ENCODE measurements around the gene DAAM2.

DNA sequence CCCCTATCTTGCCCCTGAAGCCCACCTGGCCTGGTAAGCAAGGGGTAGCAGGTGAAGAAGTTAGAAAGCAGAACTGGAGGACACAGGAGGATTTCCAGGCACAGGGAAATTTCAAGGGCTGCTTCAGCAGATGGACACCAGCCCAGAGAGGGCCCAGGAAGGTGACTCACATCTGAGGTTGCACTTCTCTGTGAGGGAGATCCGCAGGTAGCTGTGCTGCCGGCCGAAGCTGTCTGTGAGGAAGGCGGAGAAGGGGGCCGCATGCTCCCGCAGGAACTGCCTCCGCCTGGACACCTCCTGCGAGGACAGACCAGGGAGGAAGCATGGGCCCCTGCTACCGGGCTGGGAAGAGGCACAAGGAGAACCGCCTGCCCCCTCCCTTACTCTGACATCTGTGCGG is 135.0 kb downstream of the DAAM2 start:
- TF ChIP-seq, protein P1, sequence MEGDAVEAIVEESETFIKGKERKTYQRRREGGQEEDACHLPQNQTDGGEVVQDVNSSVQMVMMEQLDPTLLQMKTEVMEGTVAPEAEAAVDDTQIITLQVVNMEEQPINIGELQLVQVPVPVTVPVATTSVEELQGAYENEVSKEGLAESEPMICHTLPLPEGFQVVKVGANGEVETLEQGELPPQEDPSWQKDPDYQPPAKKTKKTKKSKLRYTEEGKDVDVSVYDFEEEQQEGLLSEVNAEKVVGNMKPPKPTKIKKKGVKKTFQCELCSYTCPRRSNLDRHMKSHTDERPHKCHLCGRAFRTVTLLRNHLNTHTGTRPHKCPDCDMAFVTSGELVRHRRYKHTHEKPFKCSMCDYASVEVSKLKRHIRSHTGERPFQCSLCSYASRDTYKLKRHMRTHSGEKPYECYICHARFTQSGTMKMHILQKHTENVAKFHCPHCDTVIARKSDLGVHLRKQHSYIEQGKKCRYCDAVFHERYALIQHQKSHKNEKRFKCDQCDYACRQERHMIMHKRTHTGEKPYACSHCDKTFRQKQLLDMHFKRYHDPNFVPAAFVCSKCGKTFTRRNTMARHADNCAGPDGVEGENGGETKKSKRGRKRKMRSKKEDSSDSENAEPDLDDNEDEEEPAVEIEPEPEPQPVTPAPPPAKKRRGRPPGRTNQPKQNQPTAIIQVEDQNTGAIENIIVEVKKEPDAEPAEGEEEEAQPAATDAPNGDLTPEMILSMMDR (IDR thresholded peaks at IDR 0.05): no peak
- TF ChIP-seq POLR2A (IDR thresholded peaks at IDR 0.05): no peak
- no peak for TF ChIP-seq POLR2AphosphoS5 (IDR thresholded peaks at IDR 0.05)
- TF ChIP-seq EP300 (IDR thresholded peaks at IDR 0.05): no peak
